ENCODE data around the gene ZSWIM3. TPM values are rescaled to one million over a fixed set of nuclear protein-coding genes. Genes with fewer than 3 reads are reported as not detected.

ZSWIM3 gene
- total and polyA plus RNA-seq, 2 of the 8 experiments (the other 6 are each of a cell fraction or from before 2014, with no cell fraction given) = 5.5 to 6.9 TPM

GRCh38 chr20:45833030-45833882, 24.2 kb upstream of the ZSWIM3 start, which contains the start of gene SNX21:
SNX21 (plus strand) TSS chr20:45833799; CDS start chr20:45833920, 121 bp downstream.
- Histone ChIP-seq H2AK5ac (ENCODE audit: low read depth, low read length) (no peak within 1 kb of the TSS), H3K4ac (replicated peaks; ENCODE audit: insufficient read length, low read depth, low read length) (peak within 1 kb of the TSS; percentile 87), H2BK120ac (replicated peaks; ENCODE audit: low read depth, low read length) (no peak within 1 kb of the TSS), H3K4me3 (ENCODE audit: extremely low read depth in 1 of 4, insufficient read depth in 2 of 4, low read depth in 3 of 4, low read length in 4 of 4) (peak within 1 kb of the TSS; percentile 61 to 77 (median 74)), H2BK15ac (ENCODE audit: low read length) (no peak within 1 kb of the TSS), H3K79me1 (ENCODE audit: low read depth, low read length) (peaks cover 9% of the 10 kb centered on the region), H3K9me3 (ENCODE audit: insufficient read depth in 2 of 2, low read depth in 1 of 2, low read length in 1 of 2) (no peaks in the 10 kb centered on the region), H3K23me2 (ENCODE audit: low read depth, low read length) (peaks cover 8% of the 10 kb centered on the region; the same call in 1 of the 2 replicates), H3K56ac (replicated peaks; ENCODE audit: insufficient read length, low read depth, low read length) (peak within 1 kb of the TSS; percentile 54), H4K5ac (ENCODE audit: insufficient read length, low read depth, low read length) (peak within 1 kb of the TSS; percentile 93), H3K36me3 (ENCODE audit: control insufficient read depth in 2 of 4, insufficient read depth in 4 of 4, low read length in 3 of 4) (peaks cover 0 to 5% (median 0%) of the 10 kb centered on the region in 4 experiments; a peak in 1 of 8 replicates), H3K27ac (ENCODE audit: low read depth, low read length) (peak within 1 kb of the TSS; percentile 73), H3K4me2 (ENCODE audit: insufficient read depth in 1 of 2, low read depth in 2 of 2, low read length in 2 of 2) (peak within 1 kb of the TSS; percentile 87 to 88), H4K8ac (ENCODE audit: extremely low read depth, insufficient read depth, low read length) (peak within 1 kb of the TSS; percentile 90), H4K20me1 (replicated peaks in 1 of 2; ENCODE audit: control insufficient read depth in 1 of 2, insufficient read depth in 2 of 2, low read length in 2 of 2) (peaks cover 0 to 4% of the 10 kb centered on the region in 2 experiments), H2BK20ac (ENCODE audit: low read length) (no peak within 1 kb of the TSS; the same call in 1 of the 2 replicates), H2BK12ac (ENCODE audit: low read depth, low read length) (0 out of 2 replicates have a peak within 1 kb of the TSS, but pooled peaks have one; percentile 0), H3K79me2 (ENCODE audit: control insufficient read depth in 1 of 2, insufficient read depth in 2 of 2, low read length in 2 of 2) (peaks cover 0 to 11% of the 10 kb centered on the region in 2 experiments; a peak in 1 of 4 replicates), H2BK5ac (ENCODE audit: low read depth, low read length) (peak within 1 kb of the TSS; percentile 83; the same call in 1 of the 2 replicates), H3K9ac (replicated peaks in 1 of 4; ENCODE audit: extremely low read depth in 1 of 4, low read depth in 3 of 4, low read length in 3 of 4) (peak within 1 kb of the TSS; percentile 43 to 67 (median 64); a peak in 6 of 7 replicates), H3K18ac (ENCODE audit: extremely low read depth, low read length) (peak within 1 kb of the TSS; percentile 88), H3K4me1 (replicated peaks in 1 of 4; ENCODE audit: control insufficient read depth in 3 of 4, insufficient read depth in 4 of 4, low read length in 3 of 4) (peaks cover 0 to 17% (median 8%) of the 10 kb centered on the region in 4 experiments; a peak in 6 of 7 replicates), H3K27me3 (replicated peaks in 1 of 4; ENCODE audit: control insufficient read depth in 3 of 4, extremely low read depth in 1 of 4, insufficient read depth in 3 of 4, low read length in 3 of 4) (no peaks in the 10 kb centered on the region), H3K14ac (ENCODE audit: insufficient read length) (no peak within 1 kb of the TSS), H3K23ac (ENCODE audit: insufficient read length) (no peak within 1 kb of the TSS), H2AFZ (ENCODE audit: low read length) (peak within 1 kb of the TSS; percentile 47; the same call in 1 of the 2 replicates), H4K91ac (replicated peaks; ENCODE audit: insufficient read length, low read length) (peak within 1 kb of the TSS; percentile 75)
- POLR2A ChIA-PET (ENCODE audit: partially characterized antibody) = interaction anchor here (1.0 to 13.8 kb wide), 18 partner anchors 10 to 139 kb away, joined by 3 to 178 read pairs (median 4); partner anchors contain the start of genes ACOT8, PCIF1, UBE2C and ZNF335
- DNase-seq (ENCODE audit: low read depth in 1 of 2, low spot score in 2 of 2) (peak in 1 of 2 experiments; percentile 90), FAIRE-seq (no peak)
- CTCF ChIA-PET (ENCODE audit: partially characterized antibody) = interaction anchor here (0.7 to 2.1 kb wide), 8 partner anchors 9 to 244 kb away, joined by 3 to 5 read pairs (median 4); no protein-coding TSS in a partner anchor
- WGBS, 2 experiments (ENCODE audit: extremely low coverage in 1 of 2, insufficient coverage in 1 of 2, insufficient read length in 1 of 2, insufficient replicate concordance in 2 of 2, low coverage in 1 of 2, low lambda C conversion rate in 2 of 2, missing lambda C conversion rate in 1 of 2) = 23% methylated on average over 20 of the region's 35 CpGs; no CpG with 5 or more reads in 1 of the 2 experiments
- TF ChIP-seq TAF1 (IDR thresholded peaks at IDR 0.05; ENCODE audit: low read depth, low read length) (peak; percentile 56; the same call in 1 of the 2 replicates), POLR2A (IDR thresholded peaks at IDR 0.05; ENCODE audit: control extremely low read depth in 1 of 2, low read depth in 2 of 2, low read length in 2 of 2) (peak in 1 of 2 experiments; percentile 58; a peak in 1 of 3 replicates), ATF2 (IDR thresholded peaks at IDR 0.05; ENCODE audit: low read length) (no peak), JUND (IDR thresholded peaks at IDR 0.05; ENCODE audit: low read length) (0 out of 2 replicates have a peak, but pooled peaks have one; percentile 6), YY1 (IDR thresholded peaks at IDR 0.05; ENCODE audit: low read depth, low read length) (0 out of 2 replicates have a peak, but pooled peaks have one; percentile 28), ASH2L (IDR thresholded peaks at IDR 0.05; ENCODE audit: low read length) (no peak), BRCA1 (IDR thresholded peaks at IDR 0.05; ENCODE audit: low read depth, low read length) (peak; percentile 45; the same call in 1 of the 2 replicates), KDM1A (IDR thresholded peaks at IDR 0.05; ENCODE audit: borderline replicate concordance, low read length) (peak; percentile 60; the same call in 1 of the 2 replicates), CEBPB (IDR thresholded peaks at IDR 0.05; ENCODE audit: low read depth, low read length) (peak; percentile 76)
